GM13976 (cell line): ENCODE data around the gene PRKCA.

Experiments used
- DNase-seq: peaks from one replicate; pipeline ENCODE4 v3.0.0; 2012; ENCODE audit warnings: low spot score
- in situ Hi-C: fragments of 300-500 bp; cut with MboI; formaldehyde crosslinking; loops from one replicate; pipeline ENCODE4 v1.12.0; 2022; ENCODE audit warnings: low sequenced_read_pairs, mixed read lengths, inconsistent platforms; ENCODE audit not compliant: unreplicated experiment
- TF ChIP-seq, protein P1 (sequence below): IDR thresholded peaks from 2 replicates; pipeline ENCODE4 v1.5.1; 2012; ENCODE audit warnings: borderline replicate concordance, mild to moderate bottlenecking; ENCODE audit not compliant: insufficient read depth; ENCODE audit errors: extremely low read depth, missing control alignments, control extremely low read depth

Gene PRKCA

DNA sequence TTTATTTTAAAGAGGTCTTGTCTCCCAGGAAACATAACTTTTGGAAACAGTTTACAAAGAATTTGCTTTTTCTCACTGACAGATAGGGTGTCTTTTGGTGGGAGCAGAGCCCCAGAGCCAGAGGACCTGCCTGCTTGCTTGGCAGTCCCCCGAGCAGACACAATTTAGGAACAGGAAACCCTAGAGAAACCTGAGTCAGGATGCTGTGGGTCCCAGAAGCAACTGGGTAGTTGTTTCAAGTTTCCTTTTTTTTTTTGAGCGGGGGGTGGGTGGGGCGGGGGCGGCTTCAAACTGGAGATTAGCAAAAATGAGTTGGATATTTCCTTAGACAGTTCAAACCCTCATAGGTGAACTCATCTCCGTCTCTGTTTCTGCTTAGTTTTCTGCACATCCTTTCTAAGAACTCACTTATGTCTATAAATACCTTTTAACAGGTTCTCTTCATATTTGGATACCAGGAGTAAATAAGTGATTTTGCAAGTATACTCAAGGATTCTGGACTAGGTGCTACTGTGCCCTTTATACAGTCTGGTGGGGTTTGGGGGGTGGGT lies 135.1 kb downstream of the PRKCA start:
- in situ Hi-C loops = no loop called here
- TF ChIP-seq, protein P1, sequence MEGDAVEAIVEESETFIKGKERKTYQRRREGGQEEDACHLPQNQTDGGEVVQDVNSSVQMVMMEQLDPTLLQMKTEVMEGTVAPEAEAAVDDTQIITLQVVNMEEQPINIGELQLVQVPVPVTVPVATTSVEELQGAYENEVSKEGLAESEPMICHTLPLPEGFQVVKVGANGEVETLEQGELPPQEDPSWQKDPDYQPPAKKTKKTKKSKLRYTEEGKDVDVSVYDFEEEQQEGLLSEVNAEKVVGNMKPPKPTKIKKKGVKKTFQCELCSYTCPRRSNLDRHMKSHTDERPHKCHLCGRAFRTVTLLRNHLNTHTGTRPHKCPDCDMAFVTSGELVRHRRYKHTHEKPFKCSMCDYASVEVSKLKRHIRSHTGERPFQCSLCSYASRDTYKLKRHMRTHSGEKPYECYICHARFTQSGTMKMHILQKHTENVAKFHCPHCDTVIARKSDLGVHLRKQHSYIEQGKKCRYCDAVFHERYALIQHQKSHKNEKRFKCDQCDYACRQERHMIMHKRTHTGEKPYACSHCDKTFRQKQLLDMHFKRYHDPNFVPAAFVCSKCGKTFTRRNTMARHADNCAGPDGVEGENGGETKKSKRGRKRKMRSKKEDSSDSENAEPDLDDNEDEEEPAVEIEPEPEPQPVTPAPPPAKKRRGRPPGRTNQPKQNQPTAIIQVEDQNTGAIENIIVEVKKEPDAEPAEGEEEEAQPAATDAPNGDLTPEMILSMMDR = no peak
- no peak for DNase-seq

DNA sequence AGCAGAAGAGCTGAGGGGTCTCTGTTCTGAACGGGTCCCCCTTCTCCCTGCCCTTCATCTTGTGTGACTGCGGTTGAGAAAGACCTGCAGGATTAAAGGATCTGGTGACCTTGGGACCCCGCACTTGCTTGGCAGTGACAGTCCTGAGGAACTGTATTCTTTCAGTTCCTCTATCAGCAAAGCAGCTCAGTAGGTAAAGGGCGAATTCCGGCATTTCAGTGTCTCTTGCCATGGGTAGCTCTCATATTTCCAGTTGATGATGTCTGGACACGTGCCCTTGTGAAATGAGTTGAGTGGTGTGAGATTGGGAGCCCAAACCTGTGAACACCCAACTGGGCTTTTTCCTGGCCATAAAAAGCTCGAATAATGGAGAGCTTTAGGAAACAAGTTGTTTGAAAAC lies 135.7 kb downstream of the PRKCA start:
- TF ChIP-seq, protein P1 = no peak
- in situ Hi-C loops = no loop called here
- DNase-seq = no peak

DNA sequence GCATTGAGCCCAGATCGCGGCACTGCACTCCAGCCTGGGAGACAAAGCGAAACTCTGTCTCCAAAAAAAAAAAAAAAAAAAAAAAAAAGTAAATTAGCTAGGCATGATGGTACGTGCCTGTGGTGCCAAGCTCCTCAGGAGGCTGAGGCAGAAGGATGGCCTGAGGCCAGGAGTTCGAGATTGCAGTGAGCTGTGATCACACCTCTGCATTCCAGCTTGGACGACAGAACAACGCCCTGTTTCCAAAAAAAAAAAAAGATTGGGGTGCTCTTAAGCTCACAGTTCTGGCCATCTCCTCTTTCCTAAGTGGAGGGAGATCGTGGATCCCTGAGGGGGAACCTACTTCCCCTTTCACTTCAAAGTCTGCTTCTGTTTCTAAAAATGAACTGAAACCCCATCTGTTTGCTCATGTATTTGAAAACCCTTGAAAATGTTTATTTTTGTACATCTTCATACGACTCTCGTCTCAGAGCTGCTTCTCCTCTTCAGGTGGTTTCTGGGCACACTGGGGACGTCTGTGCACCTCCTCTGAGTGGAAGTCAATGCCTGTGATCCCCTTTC lies 138.8 kb downstream of the PRKCA start:
- DNase-seq = peak; percentile 52
- in situ Hi-C loops = no loop called here
- TF ChIP-seq, protein P1 = no peak

DNA sequence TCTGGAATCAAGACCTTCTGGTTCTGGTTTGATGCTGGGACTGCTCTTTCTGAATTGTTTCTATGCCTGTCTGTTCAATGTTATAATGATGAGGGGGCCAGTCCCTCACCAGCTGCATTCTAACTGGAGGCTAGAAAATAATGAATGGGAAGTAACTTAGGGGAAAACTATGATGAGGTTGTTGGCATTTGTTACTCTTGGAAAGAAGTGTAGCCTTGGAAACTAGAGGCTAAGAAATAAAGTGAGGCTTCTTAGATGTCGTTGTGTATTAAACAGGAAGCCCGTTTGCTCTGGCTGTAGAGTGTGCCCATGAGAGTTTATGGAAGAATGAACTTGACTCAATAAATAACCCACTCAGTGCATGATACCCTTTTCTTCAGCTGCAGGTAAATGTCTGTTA lies 140.8 kb downstream of the PRKCA start:
- in situ Hi-C loops = no loop called here
- DNase-seq = no peak
- TF ChIP-seq, protein P1 = no peak

DNA sequence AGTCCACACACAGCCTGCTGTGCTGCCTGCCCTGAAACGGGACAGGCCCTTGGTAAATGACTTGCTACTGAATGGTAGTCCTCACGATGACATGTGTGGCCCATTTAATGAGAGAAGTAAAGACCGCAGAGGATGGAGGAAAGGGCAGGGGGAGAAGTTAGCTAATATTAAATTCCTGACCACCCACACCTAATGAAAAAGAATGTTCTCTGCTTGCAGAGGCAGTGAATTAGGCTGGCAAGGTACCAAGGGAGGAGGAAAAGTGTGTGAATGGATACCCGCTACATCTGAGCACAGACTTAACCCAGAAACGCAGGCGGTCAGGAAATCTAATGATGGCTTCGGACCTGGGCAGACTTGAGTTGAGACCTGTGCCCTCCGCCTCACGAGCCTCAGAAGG lies 141.2 kb downstream of the PRKCA start:
- TF ChIP-seq, protein P1 = no peak
- in situ Hi-C loops = no loop called here
- no peak for DNase-seq

DNA sequence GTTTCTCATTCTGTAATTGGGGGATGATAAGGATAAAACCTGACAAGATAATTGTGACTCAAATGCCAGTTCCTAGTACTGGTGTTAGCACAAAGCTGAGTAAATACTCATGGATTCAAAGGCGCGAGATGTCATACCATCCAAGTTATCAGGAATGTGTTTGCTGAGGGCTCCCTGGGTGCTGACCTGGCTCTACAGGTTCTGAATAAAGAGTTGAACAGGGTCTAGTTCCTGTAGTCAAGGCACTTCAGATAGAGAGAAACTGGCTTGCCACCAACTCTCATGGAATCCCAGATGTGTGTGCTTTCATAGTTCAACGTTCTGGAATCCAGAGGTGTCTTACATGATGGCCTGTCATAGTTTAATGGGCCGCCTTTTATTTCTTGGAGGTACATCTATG lies 141.6 kb downstream of the PRKCA start:
- TF ChIP-seq, protein P1 = no peak
- DNase-seq = no peak
- in situ Hi-C loops = no loop called here

DNA sequence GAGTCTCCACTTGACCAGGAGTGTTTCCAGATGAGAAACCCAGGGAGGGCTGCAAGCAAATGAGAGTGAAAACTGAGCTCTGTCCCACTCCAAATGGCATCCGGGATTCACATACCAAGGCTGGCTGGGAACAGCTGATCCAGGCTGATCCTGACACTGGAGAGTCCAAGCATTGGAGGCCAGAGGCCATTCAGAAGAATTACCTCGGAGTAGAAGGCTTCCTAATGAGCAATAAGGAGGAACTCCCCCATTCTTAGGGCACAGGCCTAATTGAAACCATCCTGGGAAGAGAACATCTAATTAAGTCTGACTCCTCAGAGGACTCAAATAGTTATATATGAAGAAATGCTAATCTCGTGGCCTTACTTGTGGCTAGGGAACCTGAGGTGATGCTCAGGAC lies 142.8 kb downstream of the PRKCA start:
- in situ Hi-C loops = no loop called here
- no peak for DNase-seq
- TF ChIP-seq, protein P1 = no peak
